NCI-H1436 (cell line): ENCODE results near the gene DUSP6.
"Not testable (repeated sequence)": the region's sequence is repeated elsewhere in the genome, so short reads cannot be mapped to it uniquely, and the experiment has no call there.

Source experiments
- DNase-seq: peaks from one replicate; lab custom pipeline; 2025; lab: John Stamatoyannopoulos, UW

Gene DUSP6

DNA sequence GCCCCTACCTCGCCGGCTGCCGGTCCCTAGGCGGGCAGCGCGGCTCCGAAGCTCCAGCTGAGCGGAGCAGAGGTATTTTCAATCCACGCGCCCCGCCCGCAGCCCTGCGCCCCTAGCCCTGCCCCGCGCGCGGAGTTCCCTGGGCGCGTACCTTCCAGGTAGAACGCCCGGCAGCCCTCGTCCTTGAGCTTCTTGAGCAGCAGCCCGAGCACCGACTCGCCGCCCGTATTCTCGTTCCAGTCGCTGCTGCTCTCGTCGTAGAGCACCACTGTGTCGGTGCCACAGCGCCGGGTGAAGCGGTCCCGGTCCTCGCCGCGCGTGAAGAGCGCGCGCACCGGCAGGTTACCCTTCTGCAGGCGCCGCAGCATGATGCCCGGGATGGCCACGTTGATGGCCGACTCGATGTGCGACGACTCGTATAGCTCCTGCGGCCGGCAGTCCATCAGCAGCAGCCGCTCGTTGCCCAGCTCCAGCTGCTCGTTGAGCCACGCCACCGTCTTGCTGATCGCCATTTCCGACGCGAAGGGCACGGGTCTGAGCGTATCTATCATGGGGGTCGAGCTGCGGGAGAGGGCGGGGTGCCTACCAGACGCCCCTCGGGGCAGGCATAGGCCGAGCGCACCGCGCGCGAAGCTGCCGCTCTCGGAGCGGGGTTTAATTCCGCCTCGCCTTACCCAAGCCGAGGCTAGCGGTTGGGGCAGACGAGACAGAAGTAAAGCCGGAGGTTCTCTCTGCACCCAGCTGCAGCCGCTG, 636 bp downstream of the DUSP6 start:
- no peak for DNase-seq

DNA sequence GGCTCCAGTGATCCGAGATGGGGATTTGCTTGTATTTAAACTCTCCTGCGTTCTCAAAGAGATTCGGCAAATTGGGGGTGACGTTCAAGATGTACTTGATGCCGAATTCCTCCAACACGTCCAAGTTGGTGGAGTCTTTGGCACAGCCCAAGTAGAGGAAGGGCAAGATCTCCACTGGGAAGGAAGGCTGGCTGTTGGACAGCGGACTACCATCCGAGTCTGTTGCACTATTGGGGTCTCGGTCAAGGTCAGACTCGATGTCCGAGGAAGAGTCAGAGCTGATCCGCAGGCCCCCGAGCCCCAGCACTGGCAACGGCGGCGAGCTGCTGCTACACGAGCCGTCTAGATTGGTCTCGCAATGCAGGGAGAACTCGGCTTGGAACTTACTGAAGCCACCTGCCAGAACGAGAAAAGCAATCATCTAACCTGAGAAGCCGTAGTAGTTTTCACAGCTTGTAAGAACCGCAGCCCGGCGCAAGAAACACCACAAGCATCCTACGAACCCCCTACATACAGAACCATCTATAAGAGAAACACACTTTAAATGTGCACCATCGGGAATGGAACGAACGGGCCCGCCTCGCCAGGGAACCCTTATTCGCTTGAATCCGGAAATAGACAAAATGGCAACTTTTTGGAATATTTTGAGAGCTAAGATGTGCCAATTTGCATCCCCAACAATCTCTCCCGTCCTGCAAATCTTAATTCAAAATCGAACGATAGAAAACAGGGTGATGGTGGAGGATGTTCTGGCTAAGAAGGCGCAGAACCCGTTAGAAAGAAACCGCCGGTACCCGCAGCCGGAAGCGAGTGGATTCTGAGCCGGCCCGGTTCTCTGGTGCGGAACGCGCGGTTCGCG, 1.4 kb downstream of the DUSP6 start:
- no peak for DNase-seq

DNA sequence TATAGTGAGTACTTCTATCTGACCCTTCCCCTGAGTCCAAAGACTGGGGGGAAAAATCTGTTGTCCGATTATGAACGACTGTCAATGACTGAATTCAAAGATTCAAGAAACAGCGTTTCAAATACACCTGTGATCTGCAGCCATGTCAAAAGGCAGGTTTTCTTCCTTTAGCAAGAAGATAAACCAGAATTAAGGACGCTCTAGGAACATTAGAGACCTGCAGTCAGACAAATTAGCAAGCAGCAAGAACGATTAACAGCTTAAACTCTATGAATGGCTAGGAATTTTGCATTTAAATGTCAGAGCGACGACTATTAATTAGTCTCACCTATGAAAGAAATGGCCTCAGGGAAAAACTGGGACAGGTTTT, 2.1 kb downstream of the DUSP6 start:
- DNase-seq: no peak

DNA sequence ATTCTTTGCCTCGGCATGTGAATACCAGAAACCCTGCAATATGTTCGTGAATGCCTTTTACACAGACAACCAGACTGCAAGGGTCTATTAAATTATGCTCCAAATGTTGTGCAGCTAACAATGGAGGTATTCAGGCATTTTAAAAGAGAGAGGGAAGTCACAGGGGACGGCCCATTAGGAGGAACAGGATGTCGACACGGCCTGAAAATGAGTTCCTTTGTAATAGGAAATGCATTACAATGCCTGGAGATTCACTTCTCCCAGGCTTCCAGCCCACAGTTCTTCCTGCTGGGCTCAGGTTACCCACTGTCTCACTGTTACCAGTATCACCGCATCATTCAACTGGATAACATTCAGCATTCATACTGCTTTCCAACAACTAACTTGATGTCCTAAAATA, 2.5 kb downstream of the DUSP6 start:
- DNase-seq: no peak

DNA sequence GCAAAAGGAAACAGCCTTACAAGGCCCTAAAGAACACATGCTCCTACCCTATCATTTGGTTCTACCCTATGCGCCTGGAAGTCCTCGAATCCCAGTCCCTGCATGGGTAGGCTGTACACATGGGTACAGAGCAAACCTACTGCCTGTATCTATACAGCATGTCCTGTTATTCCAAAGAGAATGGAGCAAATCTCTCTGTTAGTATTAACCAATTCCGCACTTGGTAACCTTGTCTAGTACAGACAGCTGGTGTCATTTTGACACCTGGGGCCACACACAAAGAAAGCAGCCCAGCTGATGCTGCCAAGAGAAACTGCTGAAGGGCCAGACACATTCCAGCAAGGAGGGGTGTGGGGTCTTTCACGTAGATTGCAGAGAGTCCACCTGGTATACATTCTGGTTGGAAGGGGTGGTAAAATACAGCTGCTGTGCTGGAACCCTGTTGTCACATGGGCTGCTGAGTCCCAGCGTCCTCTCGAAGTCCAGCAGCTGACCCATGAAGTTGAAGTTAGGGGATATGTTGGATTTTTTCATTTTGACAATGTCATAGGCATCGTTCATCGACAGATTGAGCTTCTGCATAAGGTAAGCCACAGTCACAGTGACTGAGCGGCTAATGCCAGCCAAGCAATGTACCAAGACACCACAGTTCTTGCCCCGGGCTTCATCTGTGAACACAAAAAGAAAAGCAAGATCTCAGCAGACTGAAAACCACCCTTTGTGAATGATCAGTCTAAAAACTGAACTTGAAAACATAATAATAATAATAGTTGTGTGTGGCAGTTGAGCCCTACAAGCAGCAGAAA, 3.2 kb downstream of the DUSP6 start:
- DNase-seq: no peak

DNA sequence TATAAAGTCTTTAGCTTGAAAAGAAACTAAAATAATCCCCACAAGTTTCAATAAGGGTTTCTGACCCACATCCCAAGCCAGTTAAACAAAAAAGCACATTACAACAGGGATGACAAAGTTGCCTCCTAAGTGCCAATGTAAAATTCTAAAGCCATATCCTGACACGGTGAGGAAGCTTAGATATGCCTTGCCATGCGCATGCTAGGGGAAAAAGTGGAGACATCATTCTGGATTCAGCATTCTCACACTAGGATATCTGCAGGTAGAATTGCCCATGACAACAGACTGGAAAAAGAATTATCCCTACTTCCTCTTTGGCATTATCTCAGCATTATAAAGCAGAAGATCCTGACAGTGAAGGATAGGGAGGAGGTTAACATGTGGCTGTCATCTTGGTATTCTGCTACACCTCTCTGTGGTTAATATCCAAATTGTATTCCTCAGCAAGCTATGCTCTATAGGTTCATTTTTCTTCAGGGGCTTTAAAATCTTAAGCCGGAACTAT, 4.9 kb downstream of the DUSP6 start:
- no peak for DNase-seq

DNA sequence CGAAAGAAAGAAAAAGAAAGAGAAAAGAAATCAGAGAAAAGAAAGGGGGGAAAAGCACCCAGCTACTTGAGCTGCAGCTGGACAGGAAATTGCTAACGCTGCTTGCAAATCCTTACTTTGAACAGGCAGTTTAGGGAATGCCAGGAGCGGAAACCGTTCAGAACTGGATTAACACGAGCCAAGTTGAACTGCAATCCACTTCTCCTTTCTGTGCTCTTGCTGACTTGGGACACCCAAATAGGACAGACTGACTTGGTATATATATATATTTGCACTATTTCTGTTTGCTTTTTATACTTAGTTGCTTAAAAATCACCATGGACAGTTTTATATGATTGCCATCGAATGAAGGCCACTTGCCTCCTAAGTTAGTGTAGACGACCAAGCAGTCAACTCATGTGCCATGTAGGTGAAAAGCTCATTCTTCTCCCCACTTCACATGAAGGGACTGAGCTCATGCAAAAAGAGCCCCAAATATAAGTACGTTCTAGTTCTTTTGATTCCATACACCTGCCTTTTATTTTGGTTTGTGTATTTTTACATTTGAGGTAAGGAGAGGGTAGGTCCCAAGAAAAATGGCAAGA, 5.5 kb downstream of the DUSP6 start:
- no peak for DNase-seq

DNA sequence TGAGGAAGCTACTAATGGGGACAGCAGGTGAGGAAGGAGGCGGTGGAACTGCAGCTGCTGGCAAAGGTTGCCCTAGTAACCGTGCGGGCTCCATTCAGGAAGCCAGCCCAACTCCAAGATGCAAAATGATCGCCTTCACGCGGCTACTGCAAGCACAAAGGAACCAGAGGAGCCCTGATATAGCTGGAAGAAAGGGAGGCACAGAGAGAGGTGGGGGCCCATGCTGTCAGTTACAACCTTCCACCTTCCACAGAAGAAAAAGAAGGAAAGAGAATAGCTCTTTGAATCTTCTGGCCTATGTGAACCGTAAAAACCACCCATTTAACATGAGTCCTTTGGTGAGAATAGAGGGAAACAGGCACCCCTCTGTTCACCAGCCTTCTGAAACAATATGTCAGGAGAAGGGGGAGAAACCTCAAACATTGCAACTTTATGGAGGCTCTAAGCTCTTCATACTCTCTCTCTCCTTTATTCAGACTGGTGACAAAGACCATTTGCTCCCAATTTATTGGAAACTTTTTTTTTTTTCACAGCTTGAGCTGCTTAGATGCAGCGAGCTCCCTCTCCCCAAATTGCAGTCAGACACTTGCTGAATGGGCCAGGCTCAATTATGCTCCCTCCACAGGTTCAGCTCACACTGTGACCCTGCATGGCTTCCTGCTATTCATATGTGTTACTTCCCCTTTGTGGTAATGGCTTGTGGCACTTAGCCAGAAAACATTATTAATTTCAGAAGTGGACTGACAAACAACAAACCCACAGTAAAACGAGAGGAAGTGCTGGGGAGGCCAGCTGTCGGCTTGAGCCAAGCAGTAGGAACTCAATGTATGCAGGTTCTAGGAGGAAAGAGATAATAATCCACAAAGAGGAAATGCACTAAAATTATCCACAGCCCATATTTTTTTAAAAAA, 6.2 kb downstream of the DUSP6 start:
- DNase-seq: peak; percentile 54

DNA sequence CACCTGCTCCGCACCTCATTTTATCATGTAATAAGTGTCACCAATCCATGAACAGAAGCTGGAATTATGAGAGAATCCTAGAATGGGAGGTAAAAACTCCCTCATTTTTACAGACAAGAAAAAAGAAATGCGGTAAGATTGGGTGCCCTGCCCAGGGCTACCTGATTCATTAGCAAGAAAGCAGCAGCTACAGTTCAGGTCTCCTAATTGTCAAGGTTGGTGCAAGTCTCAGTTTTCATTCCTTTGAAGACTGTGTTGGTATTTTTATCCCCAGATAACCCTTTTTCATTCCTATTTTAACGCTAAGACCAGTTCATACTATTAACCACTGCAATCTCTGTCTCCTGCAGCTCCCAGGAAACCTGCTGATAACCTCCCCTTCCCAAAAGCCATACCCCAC, 6.9 kb downstream of the DUSP6 start:
- DNase-seq: no peak

DNA sequence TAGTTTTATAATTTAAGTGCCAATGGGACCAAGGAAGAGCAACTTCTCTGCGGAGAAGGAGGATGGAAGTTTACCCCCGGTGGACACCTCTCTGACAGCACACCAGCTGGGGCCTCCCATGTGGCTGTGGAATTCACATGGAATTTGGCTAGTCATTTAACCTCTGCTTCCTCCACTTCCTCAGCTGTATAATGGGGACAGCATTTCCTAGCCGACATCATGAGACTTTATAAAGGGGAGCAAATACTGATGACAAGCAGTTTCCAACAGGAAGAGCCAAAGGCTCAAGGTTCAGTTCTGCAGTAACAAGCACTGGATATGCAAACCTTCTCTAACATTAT, 7.5 kb downstream of the DUSP6 start:
- DNase-seq: no peak

DNA sequence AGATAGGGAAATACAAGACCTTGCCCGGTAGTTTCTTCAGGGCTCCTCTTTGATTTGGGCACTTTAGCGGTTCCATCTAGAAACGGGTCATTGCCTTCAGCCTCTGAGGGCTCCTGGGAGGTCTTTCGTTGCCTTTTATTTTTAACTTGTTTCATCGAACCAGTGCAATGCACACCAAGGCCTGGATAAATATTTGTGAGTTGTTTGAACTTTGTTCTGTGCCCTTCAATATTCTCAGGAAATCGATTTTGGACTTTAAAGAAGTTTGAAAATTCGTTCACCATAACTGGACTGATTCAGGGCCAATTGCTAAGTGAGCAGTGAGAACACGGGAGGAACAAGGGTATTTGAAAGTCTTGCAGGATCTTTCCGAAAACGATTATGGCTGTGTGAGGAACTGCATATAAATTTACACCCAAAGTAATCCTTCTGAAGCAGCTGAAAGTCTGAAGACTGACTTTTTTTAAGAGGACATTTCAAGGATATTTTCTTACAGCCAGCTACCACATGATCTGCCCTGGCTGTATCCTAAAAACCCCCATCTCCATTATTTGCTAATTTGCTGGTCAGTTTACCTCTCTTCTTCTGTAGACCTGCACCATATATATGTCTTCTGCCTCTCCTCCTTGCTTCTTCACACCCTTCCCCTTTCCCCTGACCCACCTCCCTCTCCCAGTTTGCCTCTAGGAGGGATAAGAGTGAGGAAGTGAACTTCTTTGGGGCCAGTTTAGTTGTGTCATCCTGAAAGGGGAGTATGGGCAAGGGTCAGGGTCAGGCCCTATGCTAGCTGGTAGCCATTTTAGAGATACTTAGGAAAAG, 8.0 kb downstream of the DUSP6 start:
- no peak for DNase-seq

DNA sequence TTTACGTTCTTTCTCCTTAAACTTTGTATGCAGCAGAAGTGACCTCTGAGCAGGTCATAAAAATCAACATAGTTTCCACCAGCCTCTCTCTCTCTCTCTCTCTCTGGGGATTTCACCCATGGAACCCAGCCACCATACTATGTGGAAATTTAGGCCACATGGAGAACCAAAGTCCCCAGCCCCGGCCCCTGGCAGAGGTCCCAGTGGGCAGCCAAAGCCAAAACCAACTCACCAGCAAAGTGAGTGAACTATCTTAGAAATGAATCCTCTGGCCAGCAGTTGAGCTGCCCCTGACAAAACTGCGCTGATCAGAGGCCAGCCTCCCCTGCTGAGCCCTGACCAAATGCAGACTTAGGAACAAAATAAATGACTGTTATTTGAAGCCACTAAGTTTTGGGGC, 9.2 kb downstream of the DUSP6 start:
- DNase-seq: no peak

DNA sequence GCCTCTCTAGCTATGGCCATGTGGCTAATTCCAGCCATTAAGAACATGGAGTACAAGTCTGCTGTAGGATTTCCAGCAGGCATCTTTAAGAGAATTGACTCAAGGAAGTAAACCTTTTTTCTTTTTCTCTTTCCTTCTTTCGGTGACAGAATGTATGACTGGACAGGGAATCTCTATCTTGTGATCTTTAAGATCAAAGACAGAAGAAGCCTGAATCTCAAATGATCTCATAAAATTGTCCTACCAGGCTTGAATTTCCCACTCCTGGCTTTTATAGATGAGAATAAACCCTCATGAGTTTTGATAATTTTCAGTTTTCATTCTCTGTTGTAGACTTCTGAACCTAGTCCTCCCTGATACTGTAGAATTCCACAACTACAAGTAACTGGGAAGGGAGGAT, 11.4 kb downstream of the DUSP6 start:
- DNase-seq: no peak

DNA sequence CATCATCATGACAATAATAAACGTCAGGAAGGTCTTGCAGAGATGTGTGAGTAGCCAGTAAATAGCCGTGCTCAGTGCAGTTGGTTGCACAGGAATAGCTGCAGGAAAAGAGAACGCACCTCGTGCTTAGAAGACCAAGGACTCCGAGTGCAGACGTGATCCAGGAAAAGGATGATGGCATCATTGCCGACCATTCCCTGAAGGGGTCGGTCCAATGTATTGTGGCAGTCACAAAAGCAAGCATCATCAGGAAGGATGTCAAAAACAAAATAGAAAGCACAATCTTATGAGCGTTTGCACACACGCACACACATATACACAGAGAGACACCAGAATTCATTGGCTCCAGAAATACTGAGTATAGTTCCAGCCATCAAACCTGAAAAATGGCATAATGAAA, 12.8 kb downstream of the DUSP6 start:
- DNase-seq: no peak

DNA sequence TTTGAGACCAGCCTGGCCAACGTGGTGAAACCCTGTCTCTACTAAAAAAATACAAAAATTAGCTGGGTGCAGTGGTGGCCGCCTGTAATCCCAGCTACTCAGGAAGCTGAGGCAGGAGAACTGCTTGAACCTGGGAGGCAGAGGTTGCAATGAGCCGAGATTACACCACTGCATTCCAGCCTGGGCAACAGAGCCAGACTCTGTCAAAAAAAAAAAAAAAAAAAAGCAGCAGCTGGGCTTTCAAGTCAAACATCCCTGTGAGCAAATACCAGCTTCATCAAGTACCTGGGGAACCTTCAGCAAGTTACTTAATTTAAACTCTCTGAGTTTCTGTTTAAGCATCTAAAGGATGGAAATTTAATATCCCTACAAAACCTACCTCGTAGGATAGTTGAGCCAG, 15.2 kb downstream of the DUSP6 start:
- DNase-seq: not testable (repeated sequence)

DNA sequence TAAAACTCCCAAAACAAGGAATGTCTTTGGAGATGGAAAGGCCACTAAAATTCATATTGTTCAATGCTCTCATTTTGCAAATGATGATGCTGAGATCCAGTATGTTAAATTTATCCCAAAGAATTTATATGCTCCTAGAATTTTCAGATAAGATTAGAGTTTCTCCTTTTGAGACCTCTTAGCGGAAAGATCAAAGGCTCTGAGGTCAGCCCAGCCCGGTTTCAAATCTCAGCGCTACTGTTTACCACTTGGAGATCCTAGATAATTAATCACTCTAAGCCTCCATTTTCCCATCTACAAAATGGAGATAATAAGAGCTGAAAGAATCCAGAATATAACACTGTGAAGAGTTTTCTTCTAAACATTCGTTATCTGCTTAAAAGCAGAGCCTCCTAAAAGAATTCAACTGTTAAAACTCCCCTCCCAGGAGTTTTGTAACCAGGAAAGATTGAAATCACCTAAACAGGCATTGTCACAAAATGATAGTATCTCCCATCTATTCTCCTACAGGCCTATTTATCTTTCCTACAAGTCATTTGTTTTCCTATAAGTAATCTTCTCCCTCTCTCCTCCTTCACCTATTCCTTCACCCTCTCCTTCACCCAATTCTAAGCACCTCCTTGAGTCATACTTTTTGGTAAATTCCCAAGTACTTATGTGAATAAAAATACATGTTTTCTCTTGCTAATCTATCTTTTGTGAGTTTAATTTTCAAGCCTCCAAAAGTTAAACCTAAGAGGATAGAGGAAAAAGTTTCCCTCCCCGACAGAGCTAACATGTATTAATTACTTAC, 16.7 kb downstream of the DUSP6 start:
- DNase-seq: no peak

DNA sequence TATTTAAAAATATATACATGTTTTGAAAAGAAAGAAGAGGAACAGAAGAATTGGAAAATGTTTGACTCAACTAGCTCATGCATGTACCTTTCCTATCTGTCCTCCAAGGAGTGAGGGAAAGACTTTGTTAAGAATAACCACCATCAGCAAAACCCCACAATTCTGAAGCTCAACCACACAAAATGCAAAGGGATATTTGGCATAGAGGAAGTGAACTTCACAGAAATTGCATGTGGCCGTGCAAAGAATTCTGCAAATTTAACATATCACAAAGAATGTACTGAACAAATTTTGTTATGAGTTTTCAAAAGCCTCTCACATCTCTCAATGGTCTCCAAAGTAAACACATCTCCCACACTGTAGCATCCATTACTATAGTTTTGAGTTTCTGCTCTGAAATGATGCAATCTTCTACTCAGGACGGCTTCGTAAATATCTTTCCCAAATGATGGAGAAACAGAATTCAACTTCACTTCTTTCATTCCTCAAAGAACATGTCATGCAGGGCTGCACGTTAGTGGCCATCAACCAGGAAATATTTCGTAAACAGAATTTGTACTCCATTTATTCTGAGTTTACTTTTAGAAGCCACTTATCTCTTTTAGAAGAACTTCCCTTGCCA, 17.6 kb downstream of the DUSP6 start:
- DNase-seq: no peak

DNA sequence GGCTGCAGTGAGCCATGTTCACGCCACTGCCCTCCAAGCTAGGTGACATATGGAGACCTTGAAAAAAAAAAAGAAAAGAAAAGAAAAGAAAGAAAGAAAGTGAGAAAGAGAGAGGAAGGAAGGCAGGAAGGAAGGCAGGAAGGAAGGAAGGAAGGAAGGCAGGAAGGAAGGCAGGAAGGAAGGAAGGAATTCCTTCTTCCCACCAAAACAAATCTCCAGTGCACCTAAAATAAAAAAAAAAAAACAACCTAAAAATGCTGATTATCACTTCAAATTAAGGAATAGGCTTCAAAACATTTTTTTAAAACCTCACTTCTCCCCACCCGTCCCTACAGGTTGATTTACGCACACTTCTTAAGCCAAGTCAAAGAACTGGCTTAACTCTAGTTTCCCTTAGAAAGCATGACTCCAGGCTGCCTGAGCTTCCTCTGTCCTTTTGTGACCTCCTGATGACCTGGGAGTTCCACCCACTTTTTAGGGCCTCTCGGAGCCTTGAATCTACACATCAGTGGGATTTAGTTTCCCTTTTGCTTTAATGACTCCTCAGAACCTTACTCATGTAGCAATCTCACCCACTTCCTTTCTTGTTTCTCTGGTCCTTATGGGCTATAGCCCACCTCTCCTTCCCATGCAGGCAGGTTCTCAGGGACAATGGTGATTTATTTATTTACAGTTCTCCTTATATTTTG, 18.6 kb downstream of the DUSP6 start:
- no peak for DNase-seq
